Keratinocyte (primary cell): ENCODE data around the gene DNAI2. TPM values are rescaled to one million over a fixed set of nuclear protein-coding genes. Genes with fewer than 3 reads are reported as not detected.

Source experiments
- DNase-seq: peaks from one replicate; pipeline ENCODE4 v3.0.0-alpha.2; 2011; ENCODE audit warnings: low read depth, missing footprints, low spot score
- FAIRE-seq: peaks from 2 replicates; lab custom pipeline; 2011; peaks lifted over from hg19 to GRCh38; lab: Jason Lieb, UNC
- H2AFZ ChIP-seq: 2 replicates; pipeline ENCODE4 v1.6.0; 2012; ENCODE audit warnings: low read length, control low read depth, inconsistent platforms; ENCODE audit not compliant: control insufficient read depth
- H3K27ac ChIP-seq: 2 replicates; pipeline ENCODE4 v1.5.1; 2011; ENCODE audit warnings: low read length; ENCODE audit not compliant: control insufficient read depth, insufficient read depth
- H3K27me3 ChIP-seq: 3 replicates; pipeline ENCODE4 v1.6.0; 2011; ENCODE audit warnings: low read length; ENCODE audit not compliant: control insufficient read depth, insufficient read depth; ENCODE audit errors: extremely low read depth
- H3K36me3 ChIP-seq, 2 experiments: 2 replicates in 1 of 2; 3 replicates in 1 of 2; pipeline ENCODE4 v1.5.1; 2011; ENCODE audit warnings: low read length in 2 of 2, mild to moderate bottlenecking in 1 of 2; ENCODE audit not compliant: control insufficient read depth in 2 of 2, insufficient read depth in 2 of 2; ENCODE audit errors: extremely low read depth in 1 of 2
- H3K4me1 ChIP-seq: 3 replicates; pipeline ENCODE4 v1.5.1; 2011; ENCODE audit warnings: low read length; ENCODE audit not compliant: control insufficient read depth, insufficient read depth; ENCODE audit errors: extremely low read depth
- H3K4me2 ChIP-seq: 3 replicates; pipeline ENCODE4 v1.6.0; 2011; ENCODE audit warnings: low read depth, low read length; ENCODE audit not compliant: control insufficient read depth, insufficient read depth; ENCODE audit errors: extremely low read depth
- H3K4me3 ChIP-seq, 3 experiments: fragments of 200-600 bp in 1 of 3; sonication (generic) in 1 of 3; 2 replicates in 2 of 3; 3 replicates in 1 of 3; pipeline ENCODE4 v1.5.1; 2011 to 2016; ENCODE audit warnings: low read length in 3 of 3, mild to moderate bottlenecking in 3 of 3, control low read depth in 2 of 3, inconsistent platforms in 1 of 3, low read depth in 1 of 3, mixed read lengths in 1 of 3, mixed run types in 1 of 3, moderate library complexity in 1 of 3; ENCODE audit not compliant: control insufficient read depth in 2 of 3, insufficient read depth in 2 of 3; ENCODE audit errors: extremely low read depth in 1 of 3
- H3K79me2 ChIP-seq: 2 replicates; pipeline ENCODE4 v1.6.0; 2012; ENCODE audit warnings: low read length; ENCODE audit not compliant: control insufficient read depth, insufficient read depth
- H3K9ac ChIP-seq: 3 replicates; pipeline ENCODE4 v1.6.0; 2011; ENCODE audit warnings: low read length; ENCODE audit not compliant: control insufficient read depth, insufficient read depth; ENCODE audit errors: extremely low read depth
- H3K9me1 ChIP-seq: 3 replicates; pipeline ENCODE4 v1.6.0; 2011; ENCODE audit warnings: low read length; ENCODE audit not compliant: control insufficient read depth, insufficient read depth; ENCODE audit errors: extremely low read depth
- H3K9me3 ChIP-seq: 2 replicates; pipeline ENCODE4 v1.5.1; 2012; ENCODE audit warnings: low read depth, low read length; ENCODE audit not compliant: control insufficient read depth
- H4K20me1 ChIP-seq: 3 replicates; pipeline ENCODE4 v1.6.0; 2011; ENCODE audit warnings: low read length; ENCODE audit not compliant: control insufficient read depth, insufficient read depth; ENCODE audit errors: extremely low read depth
- EZH2 ChIP-seq: IDR thresholded peaks from one replicate; pipeline ENCODE4 v1.6.1; 2012; ENCODE audit warnings: inconsistent platforms, mild to moderate bottlenecking, low read length, moderate library complexity
- dilution Hi-C: fragments of 300-500 bp; cut with MboI; formaldehyde crosslinking; loops from one replicate; pipeline ENCODE4 v1.7.0; 2020; ENCODE audit warnings: low sequenced_read_pairs; ENCODE audit not compliant: extremely low pct_ligation_motif_present
- polyA plus RNA-seq, 5 experiments: library from polyadenylated mRNA; depleted of rRNA in 3 of 5; stranded (reverse) in 3 of 5; stranded (forward) in 1 of 5; unstranded in 1 of 5; fragments of >200 nt; gene quantifications; 1 replicate in 1 of 5; 2 replicates in 3 of 5; 3 replicates in 1 of 5; pipeline versions ENCODE4 v1.2.1 to v1.2.3, GENCODE V29; 2011 to 2012; ENCODE audit warnings: missing spikeins in 2 of 5, low read depth in 1 of 5, low replicate concordance in 1 of 5
- TF ChIP-seq, protein P1 (sequence below), 3 experiments: IDR thresholded peaks in 1 of 3; conservative IDR thresholded peaks in 1 of 3; optimal IDR thresholded peaks in 1 of 3; 2 replicates in 2 of 3; 3 replicates in 1 of 3; pipeline versions ENCODE3 to v1.5.1; 2011; ENCODE audit warnings: low read length in 3 of 3, mild to moderate bottlenecking in 3 of 3, moderate library complexity in 2 of 3, control low read depth in 1 of 3, inconsistent platforms in 1 of 3; ENCODE audit not compliant: insufficient read depth in 2 of 3; ENCODE audit errors: extremely low read depth in 1 of 3

The DNAI2 gene
- polyA plus RNA-seq, 1 donor (not counting 4 experiments of a cell fraction or from before 2014, with no cell fraction given) = not detected

DNA sequence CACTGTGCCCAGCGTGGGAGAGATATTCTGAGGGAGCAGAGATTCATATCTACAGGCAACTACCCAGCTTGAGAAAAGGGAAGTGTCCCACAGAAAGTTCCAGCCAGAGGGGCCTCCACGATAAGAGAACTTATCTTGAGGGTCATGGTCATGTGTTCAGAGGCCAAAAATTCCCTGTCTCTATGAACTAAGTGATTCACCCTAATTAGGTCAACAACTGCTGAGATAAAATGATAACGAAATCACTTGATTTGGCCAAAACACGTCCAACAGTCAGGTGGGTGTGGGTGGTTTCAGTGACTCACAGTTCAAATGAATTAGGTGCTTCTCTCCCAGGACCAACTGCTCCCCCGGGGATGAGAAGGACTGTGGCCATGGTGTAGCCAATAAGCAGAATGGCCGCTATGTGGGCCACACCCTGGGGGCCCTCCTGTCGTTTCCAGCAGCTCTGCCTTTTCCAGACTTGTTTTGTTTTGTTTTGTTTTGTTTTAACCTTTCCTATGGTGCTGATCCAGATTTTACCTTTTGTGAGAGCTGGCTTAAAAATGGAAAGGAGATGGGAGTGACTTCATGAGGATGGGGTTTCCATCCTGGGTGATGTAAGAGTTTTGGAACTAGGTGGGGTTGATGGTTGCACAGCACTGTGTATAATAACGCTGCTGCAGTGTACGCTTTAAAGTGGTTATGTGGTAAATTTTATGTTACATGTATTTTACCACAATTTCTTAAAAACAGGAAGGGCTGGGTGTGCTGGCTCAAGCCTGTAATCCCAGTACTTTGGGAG, 8.7 kb downstream of the DNAI2 start:
- no peak overlapping the region for H3K4me3 ChIP-seq
- peak overlapping the region; percentile 22 for H3K27ac ChIP-seq
- H3K4me1 ChIP-seq = peaks cover 6% of the 10 kb centered on the region
- no peaks in the 10 kb centered on the region for H3K9me1 ChIP-seq
- no peaks in the 10 kb centered on the region for H3K79me2 ChIP-seq
- no peak for FAIRE-seq
- no peaks in the 10 kb centered on the region for H3K36me3 ChIP-seq
- H3K4me2 ChIP-seq = peak overlapping the region; percentile 14
- H2AFZ ChIP-seq = no peak overlapping the region
- no peak overlapping the region for H3K9ac ChIP-seq
- H3K27me3 ChIP-seq = no peaks in the 10 kb centered on the region
- H4K20me1 ChIP-seq = no peaks in the 10 kb centered on the region
- no peak for DNase-seq
- H3K9me3 ChIP-seq = no peaks in the 10 kb centered on the region
- TF ChIP-seq EZH2 = no peak
- TF ChIP-seq, protein P1, sequence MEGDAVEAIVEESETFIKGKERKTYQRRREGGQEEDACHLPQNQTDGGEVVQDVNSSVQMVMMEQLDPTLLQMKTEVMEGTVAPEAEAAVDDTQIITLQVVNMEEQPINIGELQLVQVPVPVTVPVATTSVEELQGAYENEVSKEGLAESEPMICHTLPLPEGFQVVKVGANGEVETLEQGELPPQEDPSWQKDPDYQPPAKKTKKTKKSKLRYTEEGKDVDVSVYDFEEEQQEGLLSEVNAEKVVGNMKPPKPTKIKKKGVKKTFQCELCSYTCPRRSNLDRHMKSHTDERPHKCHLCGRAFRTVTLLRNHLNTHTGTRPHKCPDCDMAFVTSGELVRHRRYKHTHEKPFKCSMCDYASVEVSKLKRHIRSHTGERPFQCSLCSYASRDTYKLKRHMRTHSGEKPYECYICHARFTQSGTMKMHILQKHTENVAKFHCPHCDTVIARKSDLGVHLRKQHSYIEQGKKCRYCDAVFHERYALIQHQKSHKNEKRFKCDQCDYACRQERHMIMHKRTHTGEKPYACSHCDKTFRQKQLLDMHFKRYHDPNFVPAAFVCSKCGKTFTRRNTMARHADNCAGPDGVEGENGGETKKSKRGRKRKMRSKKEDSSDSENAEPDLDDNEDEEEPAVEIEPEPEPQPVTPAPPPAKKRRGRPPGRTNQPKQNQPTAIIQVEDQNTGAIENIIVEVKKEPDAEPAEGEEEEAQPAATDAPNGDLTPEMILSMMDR (optimal IDR thresholded peaks at IDR 0.05 in 1 of 3, IDR thresholded peaks at IDR 0.05 in 1 of 3, conservative IDR thresholded peaks at IDR 0.05 in 1 of 3; ENCODE audit: extremely low read depth in 1 of 3, insufficient read depth in 2 of 3, low read length in 3 of 3) = no peak
- dilution Hi-C loops = no loop called here

DNA sequence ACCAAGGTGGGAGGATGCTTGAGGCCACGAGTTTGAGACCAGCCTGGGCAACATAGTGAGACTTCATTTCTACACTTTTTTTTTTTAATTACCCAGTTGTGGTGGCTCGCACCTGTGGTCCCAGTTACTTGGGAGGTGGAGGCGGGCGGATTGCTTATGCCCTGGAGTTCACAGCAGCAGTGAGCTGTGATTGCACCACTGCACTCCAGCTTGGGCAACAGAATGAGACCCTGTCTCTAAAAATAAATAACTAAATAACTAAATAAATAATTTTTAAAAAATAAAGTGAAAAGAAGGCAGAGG, 9.3 kb downstream of the DNAI2 start:
- Histone ChIP-seq H4K20me1 (no peaks in the 10 kb centered on the region), H3K9me1 (no peaks in the 10 kb centered on the region), H3K4me1 (peaks cover 6% of the 10 kb centered on the region), H3K36me3 (no peaks in the 10 kb centered on the region), H3K27me3 (no peaks in the 10 kb centered on the region), H3K9ac (no peak overlapping the region), H2AFZ (no peak overlapping the region), H3K9me3 (no peaks in the 10 kb centered on the region), H3K79me2 (no peaks in the 10 kb centered on the region), H3K27ac (peak overlapping the region; percentile 19), H3K4me2 (peak overlapping the region; percentile 14), H3K4me3 (no peak overlapping the region)
- DNase-seq (no peak), FAIRE-seq (no peak)
- TF ChIP-seq EZH2 = no peak
- TF ChIP-seq, protein P1 (optimal IDR thresholded peaks at IDR 0.05 in 1 of 3, IDR thresholded peaks at IDR 0.05 in 1 of 3, conservative IDR thresholded peaks at IDR 0.05 in 1 of 3; ENCODE audit: extremely low read depth in 1 of 3, insufficient read depth in 2 of 3, low read length in 3 of 3) = no peak
- dilution Hi-C loops = no loop called here
